ENCODE measurements around the gene TBC1D5.

DNA sequence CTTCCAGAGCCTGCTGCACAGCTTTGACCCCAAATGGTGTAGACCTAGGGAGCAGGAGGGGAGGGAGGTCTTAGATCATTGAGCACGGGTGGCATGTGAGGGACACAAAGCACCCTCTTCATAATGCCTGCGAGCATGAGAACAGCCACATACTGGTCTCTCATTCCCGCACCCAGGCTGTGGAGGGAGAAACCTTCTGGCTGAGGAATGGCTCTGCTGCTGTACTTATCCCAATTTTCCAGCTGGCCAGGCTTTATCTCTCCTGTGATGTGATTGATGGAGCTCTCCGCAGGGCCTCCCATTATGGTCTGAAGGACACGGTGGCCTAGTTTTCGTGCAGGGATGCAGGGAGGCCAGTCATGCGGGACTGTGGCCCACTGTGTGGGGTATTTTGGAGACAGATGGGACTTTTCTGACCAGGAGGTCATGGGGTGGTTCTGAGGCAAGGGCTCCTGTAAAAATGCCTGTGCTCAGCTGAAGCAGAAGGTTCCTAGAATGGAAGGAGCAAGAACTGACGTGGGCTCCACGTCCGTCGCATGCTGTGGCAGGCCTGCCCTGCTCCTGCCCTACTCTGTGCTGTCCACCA lies 606.2 kb downstream of the TBC1D5 start:
- no peak for TF ChIP-seq PRRX2 (CRISPR knock-in tag; IDR thresholded peaks at IDR 0.05)
- TF ChIP-seq ZBTB21 (CRISPR knock-in tag; IDR thresholded peaks at IDR 0.05; ENCODE audit: borderline replicate concordance): no peak
- TF ChIP-seq ZNF138 (CRISPR knock-in tag; conservative IDR thresholded peaks at IDR 0.05): no peak
- no peak for TF ChIP-seq HMGXB4 (CRISPR knock-in tag; IDR thresholded peaks at IDR 0.05)
- TF ChIP-seq ZMAT4 (CRISPR knock-in tag; IDR thresholded peaks at IDR 0.05): no peak
- TF ChIP-seq TCF7 (CRISPR knock-in tag; IDR thresholded peaks at IDR 0.05; ENCODE audit: low read depth): no peak
- no peak for TF ChIP-seq FOXK1 (CRISPR knock-in tag; IDR thresholded peaks at IDR 0.05)

Measured in WTC11 (cell line).